Calu3 (cell line): ENCODE measurements around the gene LGMN. TPM values are rescaled to one million over a fixed set of nuclear protein-coding genes. Genes with fewer than 3 reads are reported as not detected.
"Not testable (repeated sequence)": the region's sequence is repeated elsewhere in the genome, so short reads cannot be mapped to it uniquely, and the experiment has no call there.

Experiments used
- BruUV-seq: library from RNA; stranded (reverse); fragments of 400-500 nt; replicated peaks from 2 replicates; lab custom pipeline; 2021; lab: Mats Ljungman, UMichigan
- CTCF ChIA-PET: fragments of 300-600 bp; sonication (Branson Sonifier 250); formaldehyde crosslinking; loops from one replicate; lab custom pipeline; 2022; ENCODE audit warnings: antibody characterized with exemption; lab: Charles Lee
- DNase-seq: peaks from one replicate; pipeline ENCODE4 v3.0.0; 2022
- H3K27ac Mint-ChIP-seq: one replicate; pipeline ENCODE4 v1.8.0; 2022; ENCODE audit warnings: mixed read lengths; ENCODE audit not compliant: unreplicated experiment
- H3K27me3 Mint-ChIP-seq: one replicate; pipeline ENCODE4 v1.8.0; 2022; ENCODE audit warnings: mixed read lengths; ENCODE audit not compliant: unreplicated experiment
- H3K36me3 Mint-ChIP-seq: one replicate; pipeline ENCODE4 v1.8.0; 2022; ENCODE audit warnings: mild to moderate bottlenecking, moderate library complexity, mixed read lengths; ENCODE audit not compliant: insufficient read depth, unreplicated experiment
- H3K4me1 Mint-ChIP-seq: one replicate; pipeline ENCODE4 v1.8.0; 2022; ENCODE audit warnings: mild to moderate bottlenecking, low read depth, mixed read lengths; ENCODE audit not compliant: unreplicated experiment
- H3K4me3 Mint-ChIP-seq: one replicate; pipeline ENCODE4 v1.8.0; 2022; ENCODE audit warnings: mild to moderate bottlenecking, low read depth, moderate library complexity, mixed read lengths; ENCODE audit not compliant: unreplicated experiment
- H3K9me3 Mint-ChIP-seq: one replicate; pipeline ENCODE4 v1.8.0; 2022; ENCODE audit warnings: low read depth, mixed read lengths; ENCODE audit not compliant: unreplicated experiment
- intact Hi-C: fragments of 100-400 bp; cut with micrococcal nuclease; formaldehyde crosslinking; loops from one replicate; pipeline ENCODE4 v1.10.0; 2022; ENCODE audit not compliant: unreplicated experiment
- total RNA-seq: library from RNA; stranded (reverse); gene quantifications from 2 replicates; pipeline ENCODE4 v1.2.3, GENCODE V29; 2022
- TF ChIP-seq, protein P1 (sequence below): fragments of 200-600 bp; IDR thresholded peaks from one replicate; pipeline ENCODE4 v1.8.0; 2022; ENCODE audit warnings: antibody characterized with exemption; ENCODE audit not compliant: unreplicated experiment

Gene LGMN
- total RNA-seq, 1 experiment from 2014 or later = 64.9 TPM

DNA sequence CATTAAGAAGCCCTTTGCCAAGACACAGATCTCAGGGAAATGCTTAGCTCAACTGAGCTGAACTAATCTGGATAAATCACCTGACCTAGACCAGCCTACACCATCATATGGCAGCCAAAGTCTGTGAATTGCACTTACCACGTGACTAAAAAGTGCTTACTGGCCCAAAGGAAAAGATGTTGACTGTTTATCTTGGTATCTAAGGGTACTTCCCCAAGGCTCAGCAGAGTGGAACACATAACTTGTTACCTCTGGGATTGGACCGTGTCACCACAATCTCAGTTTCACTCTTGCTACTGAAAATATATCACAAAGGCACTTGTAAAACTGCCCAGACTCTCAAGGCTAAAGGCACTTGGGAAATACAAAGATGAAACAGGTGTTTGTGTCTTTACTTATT is 26.9 kb upstream of the LGMN start:
- intact Hi-C loops, H3K27me3 Mint-ChIP-seq, BruUV-seq, CTCF ChIA-PET, H3K9me3 Mint-ChIP-seq, H3K4me1 Mint-ChIP-seq, H3K27ac Mint-ChIP-seq, DNase-seq, H3K4me3 Mint-ChIP-seq, H3K36me3 Mint-ChIP-seq: not testable (repeated sequence)

DNA sequence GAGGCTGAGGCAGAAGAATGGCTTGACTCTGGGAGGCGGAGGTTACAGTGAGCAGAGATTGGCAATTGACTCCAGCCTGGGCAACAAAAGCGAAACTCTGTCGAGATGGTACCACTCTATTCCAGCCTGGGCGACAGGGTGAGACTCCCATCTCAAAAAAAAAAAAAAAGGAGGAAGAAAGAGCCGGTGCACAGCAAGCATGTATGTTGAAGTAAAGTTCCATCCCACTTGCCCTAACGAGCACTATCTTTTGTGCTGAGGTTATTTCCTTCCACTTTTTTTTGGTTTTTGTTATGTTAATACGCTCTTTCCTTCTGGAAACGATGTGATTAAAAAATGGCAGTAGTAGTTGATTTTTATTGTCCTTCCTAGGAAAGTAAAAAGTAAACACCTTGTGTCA is 26.1 kb upstream of the LGMN start:
- no peak for DNase-seq
- Mint-ChIP-seq H3K36me3 (no peaks in the 10 kb centered on the region), H3K4me3 (no peak overlapping the region), H3K9me3 (no peaks in the 10 kb centered on the region), H3K27ac (no peak overlapping the region), H3K27me3 (no peaks in the 10 kb centered on the region), H3K4me1 (no peaks in the 10 kb centered on the region)
- no TSS peak for BruUV-seq
- CTCF ChIA-PET = no interaction called here
- intact Hi-C loops = no loop called here
- TF ChIP-seq, protein P1, sequence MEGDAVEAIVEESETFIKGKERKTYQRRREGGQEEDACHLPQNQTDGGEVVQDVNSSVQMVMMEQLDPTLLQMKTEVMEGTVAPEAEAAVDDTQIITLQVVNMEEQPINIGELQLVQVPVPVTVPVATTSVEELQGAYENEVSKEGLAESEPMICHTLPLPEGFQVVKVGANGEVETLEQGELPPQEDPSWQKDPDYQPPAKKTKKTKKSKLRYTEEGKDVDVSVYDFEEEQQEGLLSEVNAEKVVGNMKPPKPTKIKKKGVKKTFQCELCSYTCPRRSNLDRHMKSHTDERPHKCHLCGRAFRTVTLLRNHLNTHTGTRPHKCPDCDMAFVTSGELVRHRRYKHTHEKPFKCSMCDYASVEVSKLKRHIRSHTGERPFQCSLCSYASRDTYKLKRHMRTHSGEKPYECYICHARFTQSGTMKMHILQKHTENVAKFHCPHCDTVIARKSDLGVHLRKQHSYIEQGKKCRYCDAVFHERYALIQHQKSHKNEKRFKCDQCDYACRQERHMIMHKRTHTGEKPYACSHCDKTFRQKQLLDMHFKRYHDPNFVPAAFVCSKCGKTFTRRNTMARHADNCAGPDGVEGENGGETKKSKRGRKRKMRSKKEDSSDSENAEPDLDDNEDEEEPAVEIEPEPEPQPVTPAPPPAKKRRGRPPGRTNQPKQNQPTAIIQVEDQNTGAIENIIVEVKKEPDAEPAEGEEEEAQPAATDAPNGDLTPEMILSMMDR = no peak

DNA sequence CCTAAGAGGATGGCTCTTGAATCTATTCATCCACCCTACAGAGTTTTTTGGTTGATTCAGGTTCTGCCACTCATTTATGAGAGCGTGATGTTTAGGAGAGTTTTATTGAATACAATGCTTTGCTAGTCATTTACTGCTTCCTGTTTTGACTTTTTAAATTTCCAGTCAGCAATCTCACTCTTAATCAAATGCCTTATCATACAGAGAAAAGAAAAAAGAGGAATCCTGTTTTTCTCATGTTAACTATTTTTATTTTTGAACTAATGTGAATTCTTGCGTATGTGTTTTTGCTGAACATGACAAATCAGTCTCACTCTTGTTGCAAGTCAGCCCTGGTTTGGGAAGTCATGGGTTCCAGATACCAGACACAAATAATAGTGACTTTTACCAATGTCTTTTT is 22.1 kb upstream of the LGMN start:
- Mint-ChIP-seq H3K4me3 (no peak overlapping the region), H3K36me3 (no peaks in the 10 kb centered on the region), H3K27ac (no peak overlapping the region), H3K9me3 (no peaks in the 10 kb centered on the region), H3K4me1 (no peaks in the 10 kb centered on the region), H3K27me3 (peaks cover 8% of the 10 kb centered on the region)
- CTCF ChIA-PET = no interaction called here
- intact Hi-C loops = no loop called here
- no peak for DNase-seq
- TF ChIP-seq, protein P1 = no peak
- no TSS peak for BruUV-seq

DNA sequence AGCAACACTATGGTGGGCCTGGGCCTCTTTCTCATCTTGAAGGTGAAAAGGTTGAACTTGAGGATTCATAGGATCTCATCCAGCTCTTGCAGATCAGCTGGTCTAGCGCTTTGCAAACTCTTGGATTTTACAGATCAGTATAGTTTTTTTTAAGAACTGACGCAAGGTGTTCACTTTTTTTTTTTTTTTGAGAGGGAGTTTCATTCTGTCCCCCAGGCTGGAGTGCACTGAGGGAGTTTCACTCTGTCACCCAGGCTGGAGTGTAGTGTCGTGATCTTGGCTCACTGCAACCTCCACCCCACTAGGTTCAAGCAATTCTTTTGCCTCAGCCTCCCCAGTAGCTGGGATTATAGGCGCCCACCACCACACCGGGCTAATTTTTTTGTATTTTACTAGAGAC is 20.4 kb upstream of the LGMN start:
- no TSS peak for BruUV-seq
- H3K9me3 Mint-ChIP-seq = no peaks in the 10 kb centered on the region
- intact Hi-C loops = no loop called here
- H3K27ac Mint-ChIP-seq = no peak overlapping the region
- no peaks in the 10 kb centered on the region for H3K36me3 Mint-ChIP-seq
- no peaks in the 10 kb centered on the region for H3K4me1 Mint-ChIP-seq
- peaks cover 8% of the 10 kb centered on the region for H3K27me3 Mint-ChIP-seq
- DNase-seq = no peak
- TF ChIP-seq, protein P1 = no peak
- no peak overlapping the region for H3K4me3 Mint-ChIP-seq
- CTCF ChIA-PET = no interaction called here

DNA sequence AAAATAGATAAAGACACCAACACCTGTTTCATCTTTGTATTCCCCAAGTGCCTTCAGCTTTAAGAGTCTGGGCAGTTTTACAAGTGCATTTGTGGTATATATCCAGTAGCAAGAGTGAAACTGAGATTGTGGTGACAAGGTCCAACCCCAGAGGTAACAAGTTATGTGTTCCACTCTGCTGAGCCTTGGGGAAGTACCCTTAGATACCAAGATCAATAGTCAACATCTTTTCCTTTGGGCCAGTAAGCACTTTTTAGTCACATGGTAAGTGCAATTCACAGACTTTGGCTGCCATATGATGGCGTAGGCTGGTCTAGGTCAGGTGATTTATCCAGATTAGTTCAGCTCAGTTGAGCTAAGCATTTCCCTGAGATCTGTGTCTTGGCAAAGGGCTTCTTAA is 19.8 kb upstream of the LGMN start:
- H3K4me1 Mint-ChIP-seq, H3K27ac Mint-ChIP-seq, BruUV-seq, H3K27me3 Mint-ChIP-seq, H3K36me3 Mint-ChIP-seq, DNase-seq, H3K4me3 Mint-ChIP-seq, H3K9me3 Mint-ChIP-seq, intact Hi-C loops: not testable (repeated sequence)
- CTCF ChIA-PET = interaction anchor here (0.6 kb wide), 1 partner anchor 9 kb away, joined by 3 read pairs; no protein-coding TSS in a partner anchor

DNA sequence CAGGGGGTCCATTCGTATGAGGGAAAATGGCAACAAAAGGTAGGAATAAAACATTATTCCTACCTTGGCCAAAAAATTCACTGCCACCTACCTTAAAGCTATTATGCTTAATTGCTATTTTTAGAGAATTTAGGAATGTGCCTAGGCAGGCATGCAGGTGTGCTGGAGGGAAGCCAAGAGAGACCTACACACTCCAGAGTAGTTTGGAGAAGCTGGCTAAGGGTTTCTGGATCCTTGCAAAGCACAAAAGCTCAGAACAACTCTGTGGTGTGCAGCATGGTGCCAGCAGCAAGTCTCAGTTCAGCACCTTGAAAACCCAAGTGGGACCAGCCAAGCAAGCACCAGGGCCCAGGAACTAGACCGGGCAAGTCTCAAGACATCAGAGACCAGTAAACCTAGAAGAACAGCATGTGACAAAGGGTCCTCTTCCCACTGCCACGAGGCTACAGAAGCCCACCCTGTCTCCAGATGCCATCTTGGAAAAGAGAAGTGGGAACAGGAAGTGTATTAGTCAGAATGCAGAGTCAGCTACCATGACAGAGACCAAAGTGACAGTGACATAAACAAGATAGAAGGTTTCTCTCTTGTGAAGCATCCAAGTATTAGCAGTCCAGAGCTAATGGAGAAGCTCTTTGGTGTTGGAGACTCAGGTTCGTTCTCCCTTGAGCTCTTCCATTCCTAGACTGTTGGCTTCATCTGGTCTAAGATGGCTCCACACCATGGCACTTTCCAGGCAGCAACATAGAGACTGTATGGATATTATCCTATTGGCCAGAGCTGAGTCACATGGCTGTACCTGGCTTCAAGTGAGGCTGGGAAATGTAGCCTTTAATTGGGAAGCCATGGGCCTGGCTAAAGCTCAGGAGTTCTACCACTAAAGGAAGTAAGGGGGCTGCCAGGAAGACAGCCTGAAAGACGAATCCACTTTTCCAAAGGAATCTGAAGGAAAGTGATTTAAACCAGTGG is 15.5 kb upstream of the LGMN start:
- BruUV-seq, H3K4me3 Mint-ChIP-seq, CTCF ChIA-PET, DNase-seq, intact Hi-C loops, H3K27me3 Mint-ChIP-seq, H3K9me3 Mint-ChIP-seq, H3K36me3 Mint-ChIP-seq, H3K27ac Mint-ChIP-seq: not testable (repeated sequence)
- peaks cover 24% of the 10 kb centered on the region for H3K4me1 Mint-ChIP-seq
